SK-N-SH treated with all-trans-retinoic acid at 6 μM for 48 hours (cell line): ENCODE data around the gene CPLX4.

ENCODE experiments used
- ATAC-seq: fragments of 200-7000 bp; cut with Tn5 transposase; 3 replicates; pipeline ENCODE4 v1.9.1; 2020; ENCODE audit warnings: mild to moderate bottlenecking, moderate library complexity
- BACH2 ChIP-seq: fragments of 250-450 bp; sonication (Bioruptor Pico); IDR thresholded peaks from 2 replicates; pipeline ENCODE4 v1.9.0; 2021; ENCODE audit warnings: mild to moderate bottlenecking, borderline replicate concordance
- CREB5 ChIP-seq: fragments of 250-450 bp; sonication (Bioruptor Pico); IDR thresholded peaks from 2 replicates; pipeline ENCODE4 v1.5.1; 2020; ENCODE audit warnings: low read depth, mild to moderate bottlenecking, moderate library complexity
- CSRNP3 ChIP-seq: fragments of 250-450 bp; sonication (Bioruptor Pico); IDR thresholded peaks from 2 replicates; pipeline ENCODE4 v1.5.1; 2021; ENCODE audit warnings: mild to moderate bottlenecking, moderate library complexity
- ESRRG ChIP-seq: fragments of 250-450 bp; sonication (Bioruptor Pico); IDR thresholded peaks from 2 replicates; pipeline ENCODE4 v1.6.1; 2021; ENCODE audit warnings: mild to moderate bottlenecking
- GLIS3 ChIP-seq: fragments of 250-450 bp; sonication (Bioruptor Pico); IDR thresholded peaks from 2 replicates; pipeline ENCODE4 v1.5.0; 2020; ENCODE audit warnings: mild to moderate bottlenecking, moderate library complexity
- ISL1 ChIP-seq: fragments of 250-450 bp; sonication (Bioruptor Pico); IDR thresholded peaks from 2 replicates; pipeline ENCODE4 v2.1.2; 2022; ENCODE audit warnings: mild to moderate bottlenecking, moderate library complexity
- OSR1 ChIP-seq: fragments of 250-450 bp; sonication (Bioruptor Pico); IDR thresholded peaks from 2 replicates; pipeline ENCODE4 v1.8.0; 2022; ENCODE audit warnings: moderate library complexity, mild to moderate bottlenecking, inconsistent platforms
- PATZ1 ChIP-seq: fragments of 250-450 bp; sonication (Bioruptor Pico); IDR thresholded peaks from 2 replicates; pipeline ENCODE4 v1.8.0; 2020; ENCODE audit warnings: mild to moderate bottlenecking, moderate library complexity, borderline replicate concordance
- POU6F1 ChIP-seq: fragments of 250-450 bp; sonication (Bioruptor Pico); IDR thresholded peaks from 2 replicates; pipeline ENCODE4 v1.8.0; 2021; ENCODE audit warnings: low read depth, mild to moderate bottlenecking, moderate library complexity, borderline replicate concordance
- PPARA ChIP-seq: fragments of 250-450 bp; sonication (Bioruptor Pico); IDR thresholded peaks from 2 replicates; pipeline ENCODE4 v1.5.0; 2020; ENCODE audit warnings: mild to moderate bottlenecking, borderline replicate concordance
- RARB ChIP-seq: fragments of 250-450 bp; sonication (Bioruptor Pico); IDR thresholded peaks from 2 replicates; pipeline ENCODE4 v1.8.0; 2021; ENCODE audit warnings: mild to moderate bottlenecking, moderate library complexity
- TOX ChIP-seq: fragments of 250-450 bp; sonication (Bioruptor Pico); IDR thresholded peaks from 2 replicates; pipeline ENCODE4 v1.8.0; 2021; ENCODE audit warnings: mild to moderate bottlenecking, moderate library complexity, borderline replicate concordance
- TSHZ2 ChIP-seq: fragments of 250-450 bp; sonication (Bioruptor Pico); IDR thresholded peaks from 2 replicates; pipeline ENCODE4 v1.5.0; 2020; ENCODE audit warnings: mild to moderate bottlenecking, moderate library complexity
- ZFP3 ChIP-seq: fragments of 250-450 bp; sonication (Bioruptor Pico); IDR thresholded peaks from 2 replicates; pipeline ENCODE4 v1.5.0; 2020; ENCODE audit warnings: mild to moderate bottlenecking, moderate library complexity
- ZFP30 ChIP-seq: fragments of 450-650 bp; formaldehyde crosslinking; IDR thresholded peaks from 2 replicates; pipeline ENCODE4 v1.5.0; 2022; ENCODE audit warnings: mild to moderate bottlenecking, moderate library complexity
- ZNF565 ChIP-seq: fragments of 450-650 bp; formaldehyde crosslinking; conservative IDR thresholded peaks from 2 replicates; pipeline ENCODE4 v1.5.0; 2020; ENCODE audit warnings: low read depth, mild to moderate bottlenecking, moderate library complexity
- ZNF70 ChIP-seq: fragments of 450-650 bp; formaldehyde crosslinking; IDR thresholded peaks from 2 replicates; pipeline ENCODE4 v1.5.0; 2020; ENCODE audit warnings: mild to moderate bottlenecking, moderate library complexity
- ZNF8 ChIP-seq: fragments of 450-650 bp; formaldehyde crosslinking; IDR thresholded peaks from 2 replicates; pipeline ENCODE4 v1.5.0; 2020; ENCODE audit warnings: mild to moderate bottlenecking, moderate library complexity

The CPLX4 gene

GRCh38 chr18:59271606-59272220 is 46.7 kb downstream of the CPLX4 start:
- TF ChIP-seq RARB (CRISPR knock-in tag) (no peak), ZFP3 (no peak), ESRRG (CRISPR knock-in tag) (no peak), ZNF8 (no peak), PPARA (CRISPR knock-in tag) (no peak), GLIS3 (no peak), TOX (CRISPR knock-in tag) (no peak)
- TF ChIP-seq, all 23 proteins: peak for 0

GRCh38 chr18:59270689-59271257 is 47.7 kb downstream of the CPLX4 start:
- no peak for ATAC-seq
- TF ChIP-seq POU6F1 (CRISPR knock-in tag) (no peak), ZFP3 (no peak), CSRNP3 (CRISPR knock-in tag) (no peak), ISL1 (no peak), ZNF565 (no peak), OSR1 (CRISPR knock-in tag) (no peak), BACH2 (CRISPR knock-in tag) (no peak), ZFP30 (CRISPR knock-in tag) (no peak), CREB5 (CRISPR knock-in tag) (no peak), RARB (CRISPR knock-in tag) (no peak), ZNF70 (CRISPR knock-in tag) (no peak), TSHZ2 (CRISPR knock-in tag) (no peak)

More at GRCh38 chr18:59271606-59272220, 46.7 kb downstream of the CPLX4 start:
- no peak for ATAC-seq

GRCh38 chr18:59269563-59270119 is 48.8 kb downstream of the CPLX4 start:
- no peak for ATAC-seq

More at GRCh38 chr18:59269563-59270119, 48.8 kb downstream of the CPLX4 start:
- TF ChIP-seq ZNF8 (no peak), PATZ1 (no peak)
